ENCODE results near the gene NKIRAS1.

- no peak for TF ChIP-seq CTCF (IDR thresholded peaks at IDR 0.05)
- TF ChIP-seq EZH2 (IDR thresholded peaks at IDR 0.05): peak; percentile 22
- no peak for TF ChIP-seq EZH2phosphoT487 (IDR thresholded peaks at IDR 0.05)
These were observed 471 bp downstream of the NKIRAS1 start for GRCh38 chr3:23916152-23916885.

Measured in neural progenitor cell (in vitro differentiated cells).